Brain microvascular endothelial cell (primary cell): ENCODE results near the gene B3GNT9.

ENCODE experiments used
- DNase-seq: peaks from one replicate; pipeline ENCODE4 v3.0.0-alpha.2; 2020
- H3K27ac ChIP-seq: fragments of 250-450 bp; sonication (Bioruptor Pico); 2 replicates; pipeline ENCODE4 v1.5.1; 2020; ENCODE audit warnings: mild to moderate bottlenecking, moderate library complexity
- H3K27me3 ChIP-seq: fragments of 250-450 bp; sonication (Bioruptor Pico); replicated peaks from 2 replicates; pipeline ENCODE4 v1.5.1; 2020; ENCODE audit warnings: mild to moderate bottlenecking
- H3K36me3 ChIP-seq: fragments of 250-450 bp; sonication (Bioruptor Pico); replicated peaks from 2 replicates; pipeline ENCODE4 v1.5.1; 2020; ENCODE audit warnings: mild to moderate bottlenecking
- H3K4me3 ChIP-seq: 2 replicates; pipeline ENCODE4 v1.5.1; 2011; ENCODE audit warnings: low read depth, mild to moderate bottlenecking, control low read depth, low read length, moderate library complexity
- CTCF ChIP-seq: IDR thresholded peaks from 2 replicates; pipeline ENCODE4 v1.5.1; 2011; ENCODE audit warnings: low read depth, mild to moderate bottlenecking, moderate library complexity, low read length, control low read depth, inconsistent platforms; ENCODE audit errors: missing control alignments
- in situ Hi-C: cut with HindIII; loops from 2 replicates; pipeline ENCODE4 v1.10.0; 2017; ENCODE audit warnings: low sequenced_read_pairs, low pct_ligation_motif_present

The B3GNT9 gene

GRCh38 chr16:67191995-67192681 lies 41.3 kb upstream of the B3GNT9 start, which contains the start of gene E2F4:
Gene E2F4, plus strand, starts transcription at chr16:67192155. Its CDS starts 73 bp downstream, at chr16:67192228.
- TF ChIP-seq CTCF = no peak
- in situ Hi-C loops = no loop called here
- no peaks in the 10 kb centered on the region for H3K27me3 ChIP-seq
- peaks cover 37% of the 10 kb centered on the region for H3K36me3 ChIP-seq
- H3K27ac ChIP-seq = peak within 1 kb of the TSS; percentile 54
- peak within 1 kb of the TSS; percentile 94 for H3K4me3 ChIP-seq
- DNase-seq = peak; percentile 79

- no peak for TF ChIP-seq CTCF
These were observed 40.7 kb upstream of the B3GNT9 start for GRCh38 chr16:67191411-67191994.

GRCh38 chr16:67190448-67191399 lies 39.9 kb upstream of the B3GNT9 start:
- H3K36me3 ChIP-seq = peaks cover 23% of the 10 kb centered on the region
- no peak overlapping the region for H3K4me3 ChIP-seq
- no peaks in the 10 kb centered on the region for H3K27me3 ChIP-seq
- DNase-seq = no peak
- H3K27ac ChIP-seq = no peak overlapping the region
- TF ChIP-seq CTCF = no peak
- in situ Hi-C loops = no loop called here

More at GRCh38 chr16:67191411-67191994, 40.7 kb upstream of the B3GNT9 start:
- Histone ChIP-seq H3K27me3 (no peaks in the 10 kb centered on the region), H3K27ac (no peak overlapping the region), H3K4me3 (peak overlapping the region; percentile 40), H3K36me3 (peaks cover 31% of the 10 kb centered on the region)
- DNase-seq = no peak
- in situ Hi-C loops = no loop called here

- DNase-seq = no peak
- Histone ChIP-seq H3K4me3 (no peak within 1 kb of the TSS), H3K36me3 (peaks cover 16% of the 10 kb centered on the region), H3K27ac (no peak within 1 kb of the TSS), H3K27me3 (no peaks in the 10 kb centered on the region)
- TF ChIP-seq CTCF = no peak
- in situ Hi-C loops = no loop called here
These were observed 39.2 kb upstream of the B3GNT9 start, which contains the start of gene EXOC3L1 for GRCh38 chr16:67190041-67190440. Gene EXOC3L1, minus strand, starts transcription at chr16:67190136. Its CDS starts 460 bp downstream, at chr16:67189676.

GRCh38 chr16:67188798-67189197 lies 38.0 kb upstream of the B3GNT9 start:
- Histone ChIP-seq H3K4me3 (no peak overlapping the region), H3K36me3 (peaks cover 6% of the 10 kb centered on the region), H3K27me3 (no peaks in the 10 kb centered on the region), H3K27ac (no peak overlapping the region)
- no peak for DNase-seq
- no peak for TF ChIP-seq CTCF
- in situ Hi-C loops = no loop called here
